CD14-positive monocyte (primary cell): Measurements from ENCODE around the gene DBNDD1. TPM values are rescaled to one million over a fixed set of nuclear protein-coding genes. Genes with fewer than 3 reads are reported as not detected.

Experiments
- DNase-seq, 3 donors: peaks; one replicate each; pipeline ENCODE4 v3.0.0-alpha.2; 2011 to 2022
- H2AFZ ChIP-seq: 2 replicates; pipeline ENCODE4 v1.6.0; 2012; ENCODE audit warnings: mild to moderate bottlenecking, low read depth, low read length, inconsistent platforms; ENCODE audit not compliant: insufficient read depth, poor library complexity, severe bottlenecking
- H3K27ac ChIP-seq, 2 donors: 1 replicate in 1 of 2; 2 replicates in 1 of 2; pipeline ENCODE4 v1.5.1; 2012 to 2013; ENCODE audit warnings: low read length in 2 of 2, control low read depth in 1 of 2, inconsistent platforms in 1 of 2, low read depth in 1 of 2, mild to moderate bottlenecking in 1 of 2
- H3K27me3 ChIP-seq, 2 donors: one replicate each; pipeline versions ENCODE4 v1.6.0 to v1.6.1; 2011 to 2013; ENCODE audit warnings: low read length in 2 of 2; ENCODE audit not compliant: control insufficient read depth in 2 of 2, insufficient read depth in 2 of 2
- H3K36me3 ChIP-seq, 2 donors: replicated peaks in 1 of 2; 1 replicate in 1 of 2; 2 replicates in 1 of 2; pipeline versions ENCODE4 v1.5.1 to v1.6.1; 2012 to 2013; ENCODE audit warnings: low read length in 2 of 2, control low read depth in 1 of 2, inconsistent platforms in 1 of 2, mild to moderate bottlenecking in 1 of 2; ENCODE audit not compliant: insufficient read depth in 2 of 2, control insufficient read depth in 1 of 2
- H3K4me1 ChIP-seq, 2 donors: 1 replicate in 1 of 2; 2 replicates in 1 of 2; pipeline versions ENCODE4 v1.5.1 to v1.6.1; 2012 to 2013; ENCODE audit warnings: low read length in 2 of 2, control low read depth in 1 of 2, inconsistent platforms in 1 of 2, mild to moderate bottlenecking in 1 of 2, moderate library complexity in 1 of 2; ENCODE audit not compliant: insufficient read depth in 2 of 2, control insufficient read depth in 1 of 2
- H3K4me2 ChIP-seq: replicated peaks from 2 replicates; pipeline ENCODE3; 2012; ENCODE audit warnings: low read length, moderate library complexity, mild to moderate bottlenecking; ENCODE audit not compliant: poor library complexity, severe bottlenecking; ENCODE audit errors: extremely low read depth
- H3K4me3 ChIP-seq, 3 experiments: fragments of 200-600 bp in 1 of 3; sonication (generic) in 1 of 3; replicated peaks in 1 of 3; 1 replicate in 2 of 3; 2 replicates in 1 of 3; pipeline ENCODE4 v1.5.1; 2011 to 2013; ENCODE audit warnings: low read length in 3 of 3, mild to moderate bottlenecking in 3 of 3, control low read depth in 2 of 3, low read depth in 2 of 3, inconsistent platforms in 1 of 3, moderate library complexity in 1 of 3
- H3K79me2 ChIP-seq: 2 replicates; pipeline ENCODE4 v1.6.0; 2012; ENCODE audit warnings: mild to moderate bottlenecking, control low read depth, inconsistent platforms, low read length, moderate library complexity; ENCODE audit not compliant: insufficient read depth
- H3K9ac ChIP-seq: 2 replicates; pipeline ENCODE4 v1.6.0; 2017; ENCODE audit warnings: low read length, mild to moderate bottlenecking; ENCODE audit not compliant: insufficient read depth, poor library complexity, severe bottlenecking
- H3K9me3 ChIP-seq, 2 donors: replicated peaks in 1 of 2; 1 replicate in 1 of 2; 2 replicates in 1 of 2; pipeline versions ENCODE4 v1.5.1 to v1.6.1; 2012 to 2013; ENCODE audit warnings: low read length in 2 of 2, control low read depth in 1 of 2; ENCODE audit not compliant: control insufficient read depth in 1 of 2, insufficient read depth in 1 of 2
- H4K20me1 ChIP-seq: 2 replicates; pipeline ENCODE4 v1.6.0; 2012; ENCODE audit warnings: mild to moderate bottlenecking, low read length, control low read depth, moderate library complexity; ENCODE audit not compliant: insufficient read depth
- H3K27ac Mint-ChIP-seq, 7 donors: one replicate each; pipeline ENCODE4 v1.8.0; 2020; ENCODE audit warnings: mild to moderate bottlenecking in 7 of 7, mixed read lengths in 7 of 7, moderate library complexity in 6 of 7, inconsistent platforms in 2 of 7
- H3K27me3 Mint-ChIP-seq, 3 donors: one replicate each; pipeline ENCODE4 v1.8.0; 2021 to 2022; ENCODE audit warnings: low read depth in 3 of 3, mild to moderate bottlenecking in 3 of 3, mixed read lengths in 3 of 3, moderate library complexity in 3 of 3, inconsistent platforms in 1 of 3
- H3K36me3 Mint-ChIP-seq, 2 donors: one replicate each; pipeline ENCODE4 v1.8.0; 2020; ENCODE audit warnings: mixed read lengths in 2 of 2, inconsistent platforms in 1 of 2, mild to moderate bottlenecking in 1 of 2
- H3K4me1 Mint-ChIP-seq: one replicate; pipeline ENCODE4 v1.8.0; 2020; ENCODE audit warnings: mild to moderate bottlenecking, mixed read lengths
- H3K4me3 Mint-ChIP-seq, 2 donors: one replicate each; pipeline ENCODE4 v1.8.0; 2020; ENCODE audit warnings: mild to moderate bottlenecking in 2 of 2, mixed read lengths in 2 of 2, moderate library complexity in 1 of 2
- H3K9me3 Mint-ChIP-seq, 7 donors: one replicate each; pipeline ENCODE4 v1.8.0; 2020 to 2022; ENCODE audit warnings: mixed read lengths in 7 of 7, mild to moderate bottlenecking in 6 of 7, moderate library complexity in 6 of 7, inconsistent platforms in 2 of 7
- WGBS: methylation state at CpG from one replicate; pipeline ENCODE4 v1.1.5; 2013; ENCODE audit warnings: missing lambda C conversion rate; ENCODE audit not compliant: insufficient coverage; 5-methylcytosine and 5-hydroxymethylcytosine counted together
- intact Hi-C, 2 donors: fragments of 100-400 bp; cut with micrococcal nuclease; formaldehyde crosslinking; loops; one replicate each; pipeline versions ENCODE4 v1.15.0 to v1.15.1; 2023
- polyA plus RNA-seq, 3 donors: library from polyadenylated mRNA; depleted of rRNA in 1 of 3; unstranded in 2 of 3; stranded (reverse) in 1 of 3; fragments of 300-500 nt in 2 of 3; fragments of >200 nt in 1 of 3; fragmentation: Illumina TruSeq in 2 of 3; gene quantifications; 1 replicate in 2 of 3; 2 replicates in 1 of 3; pipeline ENCODE4 v1.2.3, GENCODE V29; 2012 to 2021
- TF ChIP-seq, protein P1 (sequence below): fragments of 200-600 bp; IDR thresholded peaks from one replicate; pipeline ENCODE4 v1.8.0; 2022; ENCODE audit warnings: antibody characterized with exemption, mild to moderate bottlenecking

Gene DBNDD1
- polyA plus RNA-seq, 3 donors: 0.07 TPM; not detected in 2

DNA sequence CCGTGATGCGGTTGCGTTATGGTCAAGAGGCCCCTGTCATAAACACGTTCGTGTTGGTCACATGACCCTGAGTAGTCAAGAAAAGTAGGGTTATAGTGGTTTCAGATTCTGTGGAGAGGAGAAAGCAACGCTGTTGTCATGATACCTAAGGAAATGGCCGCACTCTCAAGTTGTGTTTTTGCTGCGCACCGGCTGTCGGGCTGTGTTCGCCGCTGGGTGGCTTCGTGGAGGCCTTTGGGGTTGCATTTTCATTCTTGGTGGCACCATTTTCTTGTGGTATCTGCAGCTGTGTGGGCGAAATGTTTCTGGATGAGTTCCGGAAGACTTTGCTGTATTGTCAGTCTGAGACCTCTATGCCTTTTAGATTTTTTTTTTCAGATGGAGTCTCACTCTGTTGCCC is 35.7 kb downstream of the DBNDD1 start:
- WGBS: 91% methylated on average over 12 of the region's 15 CpGs
- no peak overlapping the region for H3K27ac Mint-ChIP-seq
- H3K27me3 ChIP-seq: no peaks in the 10 kb centered on the region
- intact Hi-C loops: no loop called here
- DNase-seq: no peak
- peaks cover 4% of the 10 kb centered on the region for H4K20me1 ChIP-seq
- H3K4me1 Mint-ChIP-seq: no peaks in the 10 kb centered on the region
- peaks cover 74 to 91% of the 10 kb centered on the region in 2 donors for H3K36me3 ChIP-seq
- H3K4me3 ChIP-seq: no peak overlapping the region
- H3K9ac ChIP-seq: no peak overlapping the region
- H2AFZ ChIP-seq: no peak overlapping the region
- no peaks in the 10 kb centered on the region for H3K79me2 ChIP-seq
- no peaks in the 10 kb centered on the region for H3K9me3 ChIP-seq
- H3K4me3 Mint-ChIP-seq: no peak overlapping the region
- no peak overlapping the region for H3K4me2 ChIP-seq
- peaks cover 81 to 94% of the 10 kb centered on the region in 2 donors for H3K36me3 Mint-ChIP-seq
- H3K27me3 Mint-ChIP-seq: peaks cover 0 to 1% (median 0%) of the 10 kb centered on the region in 3 donors
- peaks cover 0 to 3% (median 0%) of the 10 kb centered on the region in 7 donors for H3K9me3 Mint-ChIP-seq
- H3K27ac ChIP-seq: no peak overlapping the region
- TF ChIP-seq, protein P1, sequence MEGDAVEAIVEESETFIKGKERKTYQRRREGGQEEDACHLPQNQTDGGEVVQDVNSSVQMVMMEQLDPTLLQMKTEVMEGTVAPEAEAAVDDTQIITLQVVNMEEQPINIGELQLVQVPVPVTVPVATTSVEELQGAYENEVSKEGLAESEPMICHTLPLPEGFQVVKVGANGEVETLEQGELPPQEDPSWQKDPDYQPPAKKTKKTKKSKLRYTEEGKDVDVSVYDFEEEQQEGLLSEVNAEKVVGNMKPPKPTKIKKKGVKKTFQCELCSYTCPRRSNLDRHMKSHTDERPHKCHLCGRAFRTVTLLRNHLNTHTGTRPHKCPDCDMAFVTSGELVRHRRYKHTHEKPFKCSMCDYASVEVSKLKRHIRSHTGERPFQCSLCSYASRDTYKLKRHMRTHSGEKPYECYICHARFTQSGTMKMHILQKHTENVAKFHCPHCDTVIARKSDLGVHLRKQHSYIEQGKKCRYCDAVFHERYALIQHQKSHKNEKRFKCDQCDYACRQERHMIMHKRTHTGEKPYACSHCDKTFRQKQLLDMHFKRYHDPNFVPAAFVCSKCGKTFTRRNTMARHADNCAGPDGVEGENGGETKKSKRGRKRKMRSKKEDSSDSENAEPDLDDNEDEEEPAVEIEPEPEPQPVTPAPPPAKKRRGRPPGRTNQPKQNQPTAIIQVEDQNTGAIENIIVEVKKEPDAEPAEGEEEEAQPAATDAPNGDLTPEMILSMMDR: no peak
- no peaks in the 10 kb centered on the region for H3K4me1 ChIP-seq

DNA sequence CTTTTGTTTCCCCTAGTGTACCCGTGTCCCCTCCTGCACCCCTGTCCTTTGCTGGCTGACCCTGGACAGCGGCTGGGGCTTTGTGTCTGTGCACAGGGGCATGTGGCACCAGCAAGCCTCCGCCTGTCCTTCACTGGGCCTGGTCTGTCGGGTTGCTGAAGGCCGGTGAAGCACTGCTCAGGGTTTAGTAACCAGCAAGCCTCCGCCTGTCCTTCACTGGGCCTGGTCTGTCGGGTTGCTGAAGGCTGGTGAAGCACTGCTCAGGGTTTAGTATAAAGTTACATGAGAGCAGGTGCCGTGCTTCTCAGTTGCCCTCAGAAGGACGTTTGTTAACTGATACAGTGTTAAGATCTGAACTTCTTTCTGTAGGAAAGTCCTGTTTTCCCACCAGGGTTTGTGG is 36.9 kb downstream of the DBNDD1 start:
- H2AFZ ChIP-seq: no peak overlapping the region
- H3K27me3 ChIP-seq: no peaks in the 10 kb centered on the region
- no peaks in the 10 kb centered on the region for H3K9me3 ChIP-seq
- no peaks in the 10 kb centered on the region for H3K4me1 Mint-ChIP-seq
- H3K4me3 ChIP-seq: no peak overlapping the region
- peaks cover 80 to 94% of the 10 kb centered on the region in 2 donors for H3K36me3 ChIP-seq
- TF ChIP-seq, protein P1: no peak
- H3K27ac ChIP-seq: no peak overlapping the region
- no peak overlapping the region for H3K4me2 ChIP-seq
- H3K9me3 Mint-ChIP-seq: peaks cover 0 to 3% (median 0%) of the 10 kb centered on the region in 7 donors
- H3K4me3 Mint-ChIP-seq: no peak overlapping the region
- H4K20me1 ChIP-seq: peaks cover 15% of the 10 kb centered on the region
- no peak for DNase-seq
- no peak overlapping the region for H3K9ac ChIP-seq
- peak overlapping the region in 1 of 7 donors; percentile 16 for H3K27ac Mint-ChIP-seq
- no peaks in the 10 kb centered on the region for H3K4me1 ChIP-seq
- peaks cover 85 to 95% of the 10 kb centered on the region in 2 donors for H3K36me3 Mint-ChIP-seq
- WGBS: 98% methylated on average over 4 of the region's 9 CpGs
- H3K27me3 Mint-ChIP-seq: peaks cover 0 to 1% (median 0%) of the 10 kb centered on the region in 3 donors
- intact Hi-C loops: no loop called here
- peaks cover 10% of the 10 kb centered on the region for H3K79me2 ChIP-seq
